Measurements from ENCODE around the gene SAYSD1.

GRCh38 chr6:39143238-39143930 lies 28.4 kb upstream of the SAYSD1 start:
- no peak for TF ChIP-seq CTCF (IDR thresholded peaks at IDR 0.05)
- TF ChIP-seq POLR2AphosphoS5 (IDR thresholded peaks at IDR 0.05) = no peak

Measured in upper lobe of left lung (tissue), 4 donors.